AG08395 (cell line): ENCODE measurements around the gene PTPRH.

ENCODE experiments used
- DNase-seq: peaks from one replicate; pipeline ENCODE4 v3.0.0; 2012; ENCODE audit warnings: mixed read lengths, low spot score

Gene PTPRH, protein sequence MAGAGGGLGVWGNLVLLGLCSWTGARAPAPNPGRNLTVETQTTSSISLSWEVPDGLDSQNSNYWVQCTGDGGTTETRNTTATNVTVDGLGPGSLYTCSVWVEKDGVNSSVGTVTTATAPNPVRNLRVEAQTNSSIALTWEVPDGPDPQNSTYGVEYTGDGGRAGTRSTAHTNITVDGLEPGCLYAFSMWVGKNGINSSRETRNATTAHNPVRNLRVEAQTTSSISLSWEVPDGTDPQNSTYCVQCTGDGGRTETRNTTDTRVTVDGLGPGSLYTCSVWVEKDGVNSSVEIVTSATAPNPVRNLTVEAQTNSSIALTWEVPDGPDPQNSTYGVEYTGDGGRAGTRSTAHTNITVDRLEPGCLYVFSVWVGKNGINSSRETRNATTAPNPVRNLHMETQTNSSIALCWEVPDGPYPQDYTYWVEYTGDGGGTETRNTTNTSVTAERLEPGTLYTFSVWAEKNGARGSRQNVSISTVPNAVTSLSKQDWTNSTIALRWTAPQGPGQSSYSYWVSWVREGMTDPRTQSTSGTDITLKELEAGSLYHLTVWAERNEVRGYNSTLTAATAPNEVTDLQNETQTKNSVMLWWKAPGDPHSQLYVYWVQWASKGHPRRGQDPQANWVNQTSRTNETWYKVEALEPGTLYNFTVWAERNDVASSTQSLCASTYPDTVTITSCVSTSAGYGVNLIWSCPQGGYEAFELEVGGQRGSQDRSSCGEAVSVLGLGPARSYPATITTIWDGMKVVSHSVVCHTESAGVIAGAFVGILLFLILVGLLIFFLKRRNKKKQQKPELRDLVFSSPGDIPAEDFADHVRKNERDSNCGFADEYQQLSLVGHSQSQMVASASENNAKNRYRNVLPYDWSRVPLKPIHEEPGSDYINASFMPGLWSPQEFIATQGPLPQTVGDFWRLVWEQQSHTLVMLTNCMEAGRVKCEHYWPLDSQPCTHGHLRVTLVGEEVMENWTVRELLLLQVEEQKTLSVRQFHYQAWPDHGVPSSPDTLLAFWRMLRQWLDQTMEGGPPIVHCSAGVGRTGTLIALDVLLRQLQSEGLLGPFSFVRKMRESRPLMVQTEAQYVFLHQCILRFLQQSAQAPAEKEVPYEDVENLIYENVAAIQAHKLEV

DNA sequence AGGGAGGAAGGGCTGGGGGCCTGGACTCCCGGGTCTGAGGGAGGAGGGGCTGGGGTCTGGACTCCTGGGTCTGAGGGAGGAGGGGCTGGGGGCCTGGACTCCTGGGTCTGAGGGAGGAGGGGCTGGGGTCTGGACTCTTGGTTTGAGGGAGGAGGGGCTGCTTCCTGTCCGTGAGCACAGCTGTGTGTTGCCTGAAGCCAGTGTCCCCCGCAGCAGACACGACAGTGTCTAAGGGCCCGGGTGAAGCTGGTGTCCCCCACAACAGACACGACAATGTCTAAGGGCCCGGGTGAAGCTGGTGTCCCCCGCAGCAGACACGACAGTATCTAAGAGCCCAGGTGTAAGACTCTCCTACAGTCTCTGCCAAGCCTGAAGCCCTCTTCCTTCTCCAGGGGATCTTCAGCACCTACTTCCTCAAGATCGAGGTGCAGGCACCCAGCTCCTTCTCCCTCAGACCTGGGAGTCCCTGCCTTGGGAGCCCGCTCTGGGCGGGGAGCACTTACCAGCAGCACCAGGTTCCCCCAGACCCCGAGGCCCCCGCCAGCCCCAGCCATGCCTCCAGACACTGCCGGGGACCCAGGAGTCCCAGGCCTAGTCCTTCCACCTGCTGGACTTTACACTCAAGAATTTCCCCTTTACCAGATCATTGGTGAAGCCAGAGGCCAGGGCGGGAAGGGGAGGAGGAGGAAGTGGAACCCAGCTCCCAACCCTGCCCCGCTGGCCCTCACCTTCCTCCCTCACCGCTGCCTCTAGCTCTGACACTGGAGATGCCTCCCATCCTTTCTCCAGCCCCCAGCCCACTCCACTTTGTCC lies at the start of gene PTPRH:
TSS of gene PTPRH (minus strand) at position 622 of the 813 bp plus-strand sequence. CDS start at position 554, 68 bp downstream.
- no peak for DNase-seq

DNA sequence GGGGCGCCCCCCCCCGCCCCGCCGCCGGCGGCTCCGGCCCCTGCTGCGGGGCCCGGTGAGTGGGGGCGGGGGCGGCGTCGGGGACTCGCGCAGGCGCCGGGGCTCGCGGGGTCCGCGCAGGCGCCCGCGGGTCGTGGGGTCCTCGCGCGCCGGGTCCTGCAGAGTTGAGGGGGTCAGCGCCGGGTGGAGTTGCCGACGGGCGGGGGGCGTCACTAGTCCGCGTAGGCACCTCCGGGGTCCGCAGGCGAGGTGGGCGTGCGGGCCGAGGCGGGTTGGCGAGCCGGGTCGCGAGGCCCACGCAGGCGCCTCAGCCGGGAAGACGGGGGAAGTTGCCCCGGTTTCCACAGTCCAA lies 49.2 kb upstream of the PTPRH start:
- peak; percentile 53 for DNase-seq

DNA sequence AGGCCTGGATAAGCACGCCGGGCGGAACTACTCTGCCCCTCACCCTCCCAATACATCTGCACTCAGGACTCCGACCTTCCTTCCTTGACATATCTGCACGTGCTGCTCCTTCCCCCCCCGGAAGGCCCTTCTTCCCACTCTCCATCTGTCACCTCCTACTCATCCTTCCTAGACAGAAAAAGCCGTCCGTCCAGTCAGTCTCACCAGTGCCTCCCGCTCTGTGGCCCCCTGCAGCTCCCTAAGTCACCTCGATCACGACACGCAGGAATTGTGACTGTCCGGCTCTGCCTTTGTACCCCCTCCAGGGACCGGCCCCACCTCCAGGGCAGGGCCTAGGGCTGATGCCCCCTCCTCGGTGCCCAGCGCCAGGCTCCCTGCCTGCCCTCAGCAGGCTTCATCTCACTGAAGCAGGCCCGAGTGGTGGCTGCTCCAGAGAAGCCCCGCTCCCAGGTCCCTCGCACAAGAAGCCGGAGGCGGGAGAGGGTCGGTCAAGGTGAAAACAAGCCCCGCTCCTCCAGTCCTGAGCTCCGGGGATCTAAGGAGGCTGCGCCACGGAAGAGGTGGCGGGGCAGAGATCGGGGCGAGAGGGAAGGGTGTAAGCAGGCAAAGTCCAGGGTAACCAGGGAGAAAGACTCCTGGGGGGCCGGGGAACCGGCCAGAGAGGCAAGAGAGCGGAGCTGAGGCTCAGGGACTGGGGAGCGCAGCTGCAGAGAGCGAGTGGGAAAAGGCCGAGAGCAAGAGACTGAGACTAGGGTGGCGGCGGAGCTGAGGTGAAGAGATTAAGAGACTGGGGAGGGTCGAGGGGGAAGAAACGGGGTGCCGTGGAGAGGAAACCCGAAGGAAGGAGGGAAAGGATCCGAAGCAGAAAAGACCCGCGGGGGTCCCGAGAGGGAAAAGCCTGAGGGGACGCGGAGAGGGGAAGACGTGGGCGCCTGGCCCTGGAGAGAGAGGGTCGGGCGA lies 48.4 kb upstream of the PTPRH start:
- peak; percentile 30 for DNase-seq

DNA sequence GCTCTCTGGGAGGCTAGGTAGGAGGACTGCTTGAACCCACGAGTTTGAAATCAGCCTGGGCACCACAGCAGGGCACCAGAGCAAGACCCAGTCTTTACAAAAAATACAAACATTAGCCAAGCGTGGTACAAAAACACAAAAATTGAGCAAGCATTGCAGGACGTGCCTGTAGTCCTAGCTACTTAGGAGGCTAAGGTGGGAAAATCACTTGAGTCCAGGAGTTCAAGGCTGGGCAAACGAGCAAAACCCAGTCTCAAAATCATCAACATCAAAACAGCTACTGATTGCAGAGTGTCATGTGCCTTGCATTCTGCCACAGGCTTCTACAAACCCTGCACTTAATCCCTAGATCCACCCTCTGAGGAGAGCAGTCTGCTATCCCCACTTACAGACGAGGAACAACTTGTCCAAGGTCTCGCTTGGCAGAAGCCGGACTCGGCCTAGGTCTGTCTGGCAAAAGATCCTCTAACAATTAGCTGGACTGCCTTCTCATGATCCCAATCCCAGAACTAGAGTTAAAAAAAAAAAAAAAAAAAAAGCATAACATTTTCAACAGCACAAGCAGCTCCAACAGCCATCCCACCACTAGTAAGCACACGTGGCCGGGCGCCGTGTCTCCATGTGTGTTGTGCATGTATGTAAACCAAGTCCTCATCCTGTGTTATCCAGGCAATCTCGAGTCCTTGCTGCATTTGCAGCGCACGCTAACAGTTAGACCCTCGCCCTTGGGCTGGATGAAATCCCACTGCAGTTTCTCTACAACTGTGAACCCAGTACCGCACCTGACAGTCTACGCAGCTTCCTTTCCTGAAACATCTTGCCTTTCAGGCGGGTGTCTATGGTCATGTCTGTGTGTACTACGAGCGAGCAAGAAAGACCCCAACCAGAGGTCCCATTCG lies 47.5 kb upstream of the PTPRH start:
- no peak for DNase-seq

DNA sequence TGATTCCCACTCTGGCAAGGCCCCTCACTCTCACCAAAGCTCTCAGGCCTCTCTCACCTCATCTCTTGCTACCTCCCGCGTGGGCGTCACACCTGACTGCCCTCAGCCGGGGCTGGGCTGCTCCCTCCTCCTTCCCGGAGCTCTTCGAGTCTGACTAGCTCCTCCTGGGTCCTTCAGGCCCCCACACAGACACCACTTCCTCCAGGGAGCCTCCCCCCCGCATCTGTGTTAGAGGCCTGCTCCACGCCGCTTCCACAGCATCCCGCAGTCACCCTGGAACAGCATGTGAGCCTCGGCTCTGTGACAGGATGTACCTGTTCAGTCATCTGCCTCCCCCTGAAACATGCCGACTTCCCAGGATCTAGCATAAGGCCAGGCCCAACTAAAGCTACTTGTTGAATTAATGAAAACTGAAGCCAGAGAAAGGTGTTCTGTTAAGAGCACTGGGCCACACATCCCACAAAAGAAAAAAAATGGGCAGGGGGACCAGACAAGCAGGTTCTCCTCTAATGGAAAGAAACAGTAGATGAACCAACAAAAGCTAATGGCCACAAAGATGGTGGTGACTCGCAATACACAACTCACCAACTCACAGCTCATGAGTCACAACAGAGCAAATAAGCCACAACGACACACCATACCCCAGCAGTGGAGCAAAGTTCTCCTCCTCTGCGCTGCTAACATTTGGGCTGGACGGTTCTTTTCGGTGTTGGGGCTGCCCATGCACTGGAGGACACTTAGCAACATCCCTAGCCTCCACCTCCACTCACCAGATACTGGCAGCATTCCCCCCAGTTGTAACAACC lies 46.5 kb upstream of the PTPRH start:
- no peak for DNase-seq

DNA sequence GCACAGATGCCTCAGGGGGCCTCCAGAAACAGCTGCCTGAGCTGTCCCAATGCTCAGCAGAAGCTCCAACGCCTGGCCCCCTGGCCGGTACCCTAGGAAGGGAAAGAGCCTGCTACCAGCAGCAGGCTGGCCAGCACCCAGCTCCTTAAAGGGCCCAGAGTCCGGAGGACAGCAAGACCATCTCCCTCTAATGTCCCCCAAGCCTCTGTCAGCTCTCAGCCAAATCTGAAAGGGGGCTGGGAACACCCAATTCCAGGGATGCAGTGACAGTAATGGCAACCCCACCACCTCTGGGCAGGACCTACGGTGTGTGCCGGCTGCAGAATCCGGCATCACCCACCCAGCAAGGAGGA lies 45.3 kb upstream of the PTPRH start:
- DNase-seq: no peak

DNA sequence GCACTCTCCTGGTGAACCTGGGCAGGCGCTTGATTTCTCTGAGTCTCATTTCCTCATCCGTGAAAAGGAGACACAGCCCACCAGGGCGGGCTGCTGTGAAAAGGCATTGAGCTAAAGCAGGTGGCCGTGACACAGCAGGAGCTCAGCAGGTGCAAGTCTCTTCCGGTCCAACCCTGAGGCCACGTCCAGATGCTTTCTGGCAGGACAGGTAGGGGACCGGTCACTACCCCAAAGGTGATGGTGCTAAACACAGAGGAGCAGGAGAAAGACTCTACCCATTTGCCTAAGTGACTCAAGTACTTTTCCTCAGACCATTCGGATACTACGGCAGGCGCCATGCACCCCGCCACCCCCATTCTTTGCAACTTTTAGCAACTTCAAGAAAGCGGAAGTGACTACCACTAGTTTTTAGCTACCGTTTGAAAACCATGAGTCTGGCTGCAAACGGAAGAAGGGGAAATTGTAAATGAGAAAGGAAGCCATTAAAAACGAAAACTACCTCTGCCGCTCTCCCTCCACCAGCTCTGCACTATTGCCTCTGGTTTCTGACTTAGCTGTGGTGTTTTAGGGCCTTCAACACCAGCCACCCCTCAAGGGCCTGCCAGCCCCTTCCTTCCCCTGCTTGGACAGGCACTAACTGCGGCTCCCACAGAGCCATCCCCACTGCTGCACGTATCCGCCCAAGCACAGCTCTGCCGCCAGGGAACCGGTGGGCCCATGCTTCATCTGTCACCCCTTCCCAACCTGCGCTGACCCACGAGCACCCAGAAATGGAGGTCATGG lies 44.7 kb upstream of the PTPRH start:
- DNase-seq: no peak

DNA sequence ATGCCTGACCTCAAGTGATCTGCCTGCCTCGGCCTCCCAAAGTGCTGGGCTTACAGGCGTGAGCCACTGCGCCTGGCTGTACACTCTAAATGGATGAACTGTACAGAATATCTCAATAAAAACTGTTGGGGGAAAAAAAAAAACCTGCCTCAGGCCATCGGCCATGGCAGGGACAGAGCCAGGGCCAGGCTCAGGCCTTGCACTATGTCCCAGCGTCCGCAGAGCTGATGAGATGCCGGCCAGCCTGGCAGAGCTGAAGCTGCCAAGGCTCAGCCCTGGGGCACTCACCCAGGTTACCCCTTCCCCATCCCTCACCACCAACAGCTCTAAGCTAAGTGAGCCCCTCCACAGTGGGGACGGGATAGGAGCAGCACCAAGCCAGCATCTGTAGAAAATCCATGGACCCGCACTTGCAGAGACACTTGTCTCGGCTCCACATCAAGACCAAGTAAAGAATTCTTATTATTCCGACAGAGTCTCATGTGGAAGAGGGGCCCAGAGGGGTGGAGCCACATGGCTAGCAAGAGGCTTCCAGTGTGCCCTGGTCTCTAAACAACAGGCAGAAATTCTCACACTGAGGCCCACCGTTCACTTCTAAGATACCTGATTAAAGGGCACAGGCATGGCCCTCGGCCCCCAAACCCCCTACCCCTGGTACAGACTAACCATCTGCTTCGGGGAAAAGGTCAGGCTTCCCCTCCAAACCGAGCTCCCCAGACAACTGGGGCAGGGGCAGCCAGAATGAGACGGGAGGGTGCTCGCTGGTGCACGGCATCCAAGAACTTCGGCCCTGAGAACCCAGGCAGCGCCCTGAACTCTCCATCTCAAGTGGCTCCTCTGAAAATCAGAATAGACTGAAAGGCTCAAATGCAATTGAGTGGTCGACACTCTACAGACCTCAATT lies 43.7 kb upstream of the PTPRH start:
- DNase-seq: no peak

DNA sequence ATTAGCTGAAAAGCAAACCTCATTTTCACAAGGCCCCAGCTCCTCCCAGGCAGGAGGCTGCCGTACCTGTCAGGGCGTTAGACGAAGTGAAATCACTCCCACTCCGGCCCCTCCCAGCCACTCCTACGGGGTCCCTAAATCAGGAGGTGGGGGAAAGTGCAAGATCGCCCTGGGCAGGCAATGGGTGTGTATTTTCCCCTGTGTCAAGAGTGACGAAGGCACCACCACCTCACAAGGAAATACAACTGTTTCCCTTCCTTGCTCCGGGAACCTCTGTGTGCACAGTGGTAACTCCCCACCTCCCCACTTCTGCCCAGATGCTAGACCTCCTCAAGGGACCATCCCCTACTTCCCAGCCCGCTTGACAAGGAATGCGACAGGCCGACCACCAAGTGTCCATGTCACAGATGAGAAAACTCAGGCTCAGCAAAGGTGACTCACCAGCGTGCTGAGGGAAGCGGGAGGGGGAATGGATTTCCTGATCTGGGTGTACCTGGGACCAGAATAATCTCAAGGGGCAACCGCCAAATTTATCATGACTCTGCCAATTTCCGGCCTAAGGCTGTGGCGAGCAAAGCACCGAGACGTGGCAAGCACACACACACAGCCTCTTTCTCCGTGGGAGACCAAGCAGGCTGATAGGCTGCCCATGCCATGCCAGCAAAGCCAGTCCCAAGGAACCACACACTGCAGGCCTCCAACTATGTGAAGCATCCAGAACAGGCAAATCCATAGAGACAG lies 42.2 kb upstream of the PTPRH start:
- DNase-seq: no peak

DNA sequence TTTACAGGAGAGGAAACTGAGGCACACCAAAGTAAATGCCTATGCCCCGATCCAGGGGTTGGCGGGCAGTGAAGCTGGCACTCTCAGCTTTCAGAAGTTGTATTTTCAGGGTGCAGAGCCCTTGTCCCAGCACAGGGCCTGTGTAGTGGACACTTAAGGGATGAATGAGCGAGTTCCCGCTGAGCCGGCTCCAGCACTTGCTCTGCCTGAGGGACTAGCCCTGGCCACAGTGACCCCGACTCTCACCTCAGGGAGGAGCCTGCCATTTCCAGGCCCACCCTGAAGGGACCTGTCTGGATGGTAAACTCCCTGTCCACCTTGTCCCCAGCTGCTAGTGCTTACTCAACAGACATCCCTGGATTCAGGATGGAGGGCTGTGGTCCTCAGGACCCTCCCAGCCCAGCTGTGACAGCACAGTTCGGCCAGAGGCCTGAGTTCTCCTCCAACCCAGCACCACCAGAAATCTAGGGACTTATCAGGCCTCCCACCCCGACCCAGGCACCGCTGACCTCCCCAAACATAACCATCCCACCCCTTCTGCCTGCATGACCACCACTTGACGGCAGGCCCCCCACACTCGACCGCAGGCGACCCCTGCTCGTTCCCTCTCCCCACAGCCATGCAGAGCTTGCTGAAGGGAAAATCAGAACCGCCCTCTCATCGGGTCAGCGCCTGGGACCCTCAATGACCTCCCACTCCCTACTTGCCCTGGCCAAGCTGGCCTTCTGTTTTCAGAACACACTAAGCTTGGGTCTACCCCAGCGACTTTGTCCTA lies 41.1 kb upstream of the PTPRH start:
- no peak for DNase-seq

DNA sequence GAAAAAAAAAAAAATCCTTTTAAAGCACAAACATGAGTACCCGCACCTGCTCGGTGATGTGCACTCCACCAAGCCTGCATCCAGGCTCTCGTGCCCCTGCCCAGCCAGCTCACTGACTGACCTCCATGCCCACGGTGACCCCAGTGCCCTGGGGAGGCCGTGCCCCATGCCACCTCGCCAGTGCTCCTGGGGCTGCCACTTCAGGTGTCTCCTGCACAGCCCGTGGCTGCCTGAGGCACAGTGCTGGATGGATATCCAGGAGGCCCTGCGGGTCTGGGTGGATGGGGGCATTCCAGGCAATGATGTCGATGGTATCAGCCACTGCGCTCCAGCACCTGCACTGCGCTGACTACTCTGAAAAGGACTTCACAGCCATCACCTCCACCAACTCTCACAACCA lies 40.5 kb upstream of the PTPRH start:
- DNase-seq: no peak

DNA sequence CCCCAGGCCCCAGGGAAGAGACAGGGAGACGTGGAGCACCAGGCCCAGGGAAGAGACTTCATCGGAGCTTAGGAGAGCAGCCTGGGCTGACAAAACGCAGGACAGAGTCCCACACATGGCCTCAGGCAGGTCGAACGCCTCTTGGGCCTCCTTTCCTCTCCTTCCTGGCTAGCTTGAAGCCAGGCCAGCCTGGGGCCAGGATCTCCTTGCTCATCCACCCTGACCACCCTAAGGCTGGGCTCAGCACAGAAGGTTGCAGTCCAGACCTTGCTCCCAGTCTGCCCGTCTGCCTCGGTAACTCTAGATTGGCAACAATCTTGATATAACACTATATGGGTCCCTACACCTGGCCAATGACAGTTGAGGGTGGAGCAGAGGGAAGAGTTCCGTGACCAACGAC lies 39.4 kb upstream of the PTPRH start:
- no peak for DNase-seq

DNA sequence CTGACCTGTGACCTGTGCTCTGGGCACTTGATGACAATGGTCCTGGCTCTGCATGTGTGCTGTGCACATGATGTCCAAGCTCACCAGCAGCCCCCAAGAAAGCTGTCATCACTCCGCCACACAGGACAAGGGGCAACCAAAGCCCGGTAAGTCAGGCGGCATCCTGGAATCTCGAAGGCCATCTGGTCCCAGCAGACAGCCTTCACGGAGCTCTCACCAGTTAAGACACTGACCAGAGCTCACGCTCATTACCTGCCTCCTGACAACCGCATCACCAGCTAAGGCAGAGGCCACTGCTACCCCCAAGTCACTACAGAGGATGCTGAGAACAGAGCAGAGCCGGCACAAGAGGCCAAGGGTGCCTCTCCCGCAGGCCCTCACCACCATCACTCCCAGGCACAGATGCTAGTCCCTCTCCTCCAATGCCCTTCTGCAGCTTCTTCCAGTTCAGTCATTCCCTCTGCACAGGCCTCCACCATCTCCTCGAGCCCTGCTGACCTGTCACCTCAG lies 38.9 kb upstream of the PTPRH start:
- DNase-seq: no peak

DNA sequence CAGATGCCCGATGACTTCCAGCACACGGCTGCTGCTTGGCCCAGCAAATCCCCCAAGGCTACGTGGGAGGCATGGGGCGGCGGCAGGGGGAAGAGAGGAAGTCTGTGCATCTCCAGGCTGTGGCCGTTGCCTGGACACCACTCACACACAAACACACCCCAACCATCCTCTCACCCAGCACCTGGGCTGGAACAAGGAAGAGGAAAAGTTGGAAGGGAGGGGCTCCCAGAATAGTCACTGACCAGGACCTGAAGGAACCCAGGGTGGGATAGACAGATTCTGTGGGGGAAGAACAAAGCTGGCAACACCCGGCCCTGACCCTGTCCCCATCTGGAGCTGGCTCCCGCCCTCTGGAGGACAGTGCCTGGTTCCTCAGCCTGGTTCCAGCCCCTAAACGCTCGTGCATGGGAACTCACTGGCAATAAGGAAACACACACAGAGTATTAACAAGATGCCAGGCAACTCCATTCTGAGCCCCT lies 38.4 kb upstream of the PTPRH start:
- DNase-seq: peak; percentile 57
